Karpas-422 (cell line): ENCODE data around the gene TRIOBP. TPM values are rescaled to one million over a fixed set of nuclear protein-coding genes. Genes with fewer than 3 reads are reported as not detected.

ENCODE experiments used
- DNase-seq: peaks from one replicate; pipeline ENCODE4 v3.0.0-alpha.2; 2015
- H2AFZ ChIP-seq: fragments of 200-600 bp; sonication (generic); 2 replicates; pipeline ENCODE4 v1.6.1; 2014; ENCODE audit warnings: antibody characterized with exemption, low read length, mixed read lengths
- H3K27ac ChIP-seq: fragments of 200-600 bp; sonication (generic); 2 replicates; pipeline ENCODE4 v1.5.1; 2014; ENCODE audit warnings: mild to moderate bottlenecking, low read length, moderate library complexity
- H3K27me3 ChIP-seq: fragments of 200-600 bp; sonication (generic); 2 replicates; pipeline ENCODE4 v1.6.1; 2014; ENCODE audit warnings: low read length, mixed read lengths
- H3K36me3 ChIP-seq: fragments of 200-600 bp; sonication (generic); 2 replicates; pipeline ENCODE4 v1.6.1; 2014; ENCODE audit warnings: low read length, mixed read lengths; ENCODE audit not compliant: insufficient read depth
- H3K4me1 ChIP-seq: fragments of 200-600 bp; sonication (generic); 2 replicates; pipeline ENCODE4 v1.6.1; 2014; ENCODE audit warnings: mild to moderate bottlenecking, low read length, mixed read lengths
- H3K4me2 ChIP-seq: fragments of 200-600 bp; sonication (generic); 2 replicates; pipeline ENCODE4 v1.6.1; 2014; ENCODE audit warnings: low read length, low read depth, mild to moderate bottlenecking; ENCODE audit not compliant: poor library complexity, severe bottlenecking
- H3K4me3 ChIP-seq: fragments of 200-600 bp; sonication (generic); 2 replicates; pipeline ENCODE4 v1.5.1; 2014; ENCODE audit warnings: mild to moderate bottlenecking, antibody characterized with exemption, low read length, mixed read lengths
- H3K79me2 ChIP-seq: fragments of 200-600 bp; sonication (generic); 2 replicates; pipeline ENCODE4 v1.6.1; 2014; ENCODE audit warnings: mild to moderate bottlenecking, low read length, mixed read lengths
- H3K9ac ChIP-seq: fragments of 200-600 bp; sonication (generic); 2 replicates; pipeline ENCODE4 v1.6.0; 2014; ENCODE audit warnings: low read length
- H3K9me2 ChIP-seq: fragments of 200-600 bp; sonication (generic), shearing (Covaris generic); replicated peaks from 2 replicates; pipeline ENCODE4 v1.6.0; 2014; ENCODE audit warnings: mild to moderate bottlenecking, low read length, moderate library complexity; ENCODE audit not compliant: insufficient read depth
- H3K9me3 ChIP-seq: fragments of 300-700, 200-600 bp; sonication (generic); 2 replicates; pipeline ENCODE4 v1.6.1; 2014; ENCODE audit warnings: low read length, mixed read lengths
- H4K20me1 ChIP-seq: fragments of 200-600 bp; sonication (generic); 2 replicates; pipeline ENCODE4 v1.6.1; 2014; ENCODE audit warnings: mild to moderate bottlenecking, antibody characterized with exemption, low read length, low read depth; ENCODE audit not compliant: insufficient read depth
- total RNA-seq: library from RNA; depleted of rRNA; stranded (reverse); fragments of >200 nt; shearing (Covaris generic); gene quantifications from 2 replicates; pipeline ENCODE4 v1.2.3, GENCODE V29; 2014; ENCODE audit warnings: low replicate concordance

Gene TRIOBP
- total RNA-seq, 1 experiment from 2014 or later = 14.6 TPM

- Histone ChIP-seq H3K4me3 (no peak overlapping the region), H3K36me3 (no peaks in the 10 kb centered on the region), H4K20me1 (no peaks in the 10 kb centered on the region), H3K27me3 (no peaks in the 10 kb centered on the region), H3K4me2 (no peak overlapping the region), H3K79me2 (peaks cover 21% of the 10 kb centered on the region), H3K9me3 (no peaks in the 10 kb centered on the region), H3K4me1 (peaks cover 22% of the 10 kb centered on the region), H2AFZ (no peak overlapping the region), H3K9ac (no peak overlapping the region), H3K27ac (no peak overlapping the region), H3K9me2 (no peaks in the 10 kb centered on the region)
- no peak for DNase-seq
These were observed 108.3 kb downstream of the TRIOBP start for GRCh38 chr22:37804881-37805809.

GRCh38 chr22:37805810-37806277 is 109.0 kb downstream of the TRIOBP start:
- no peak for DNase-seq
- Histone ChIP-seq H4K20me1 (no peaks in the 10 kb centered on the region), H3K9me2 (no peaks in the 10 kb centered on the region), H3K9me3 (no peaks in the 10 kb centered on the region), H3K9ac (no peak overlapping the region), H3K4me3 (no peak overlapping the region), H3K79me2 (peaks cover 23% of the 10 kb centered on the region), H3K4me2 (no peak overlapping the region), H3K27me3 (no peaks in the 10 kb centered on the region), H3K4me1 (peaks cover 22% of the 10 kb centered on the region), H3K36me3 (no peaks in the 10 kb centered on the region), H3K27ac (no peak overlapping the region), H2AFZ (no peak overlapping the region)

- Histone ChIP-seq H3K4me2 (peak overlapping the region; percentile 73), H3K4me3 (peak overlapping the region; percentile 68), H3K79me2 (peaks cover 25% of the 10 kb centered on the region), H3K4me1 (peaks cover 22% of the 10 kb centered on the region), H4K20me1 (no peaks in the 10 kb centered on the region), H3K27ac (no peak overlapping the region), H3K9me2 (no peaks in the 10 kb centered on the region), H3K9me3 (no peaks in the 10 kb centered on the region), H3K36me3 (no peaks in the 10 kb centered on the region), H2AFZ (peak overlapping the region; percentile 86), H3K27me3 (no peaks in the 10 kb centered on the region), H3K9ac (peak overlapping the region; percentile 68)
- DNase-seq = peak; percentile 54
These were observed 109.8 kb downstream of the TRIOBP start for GRCh38 chr22:37806409-37807333.

DNA sequence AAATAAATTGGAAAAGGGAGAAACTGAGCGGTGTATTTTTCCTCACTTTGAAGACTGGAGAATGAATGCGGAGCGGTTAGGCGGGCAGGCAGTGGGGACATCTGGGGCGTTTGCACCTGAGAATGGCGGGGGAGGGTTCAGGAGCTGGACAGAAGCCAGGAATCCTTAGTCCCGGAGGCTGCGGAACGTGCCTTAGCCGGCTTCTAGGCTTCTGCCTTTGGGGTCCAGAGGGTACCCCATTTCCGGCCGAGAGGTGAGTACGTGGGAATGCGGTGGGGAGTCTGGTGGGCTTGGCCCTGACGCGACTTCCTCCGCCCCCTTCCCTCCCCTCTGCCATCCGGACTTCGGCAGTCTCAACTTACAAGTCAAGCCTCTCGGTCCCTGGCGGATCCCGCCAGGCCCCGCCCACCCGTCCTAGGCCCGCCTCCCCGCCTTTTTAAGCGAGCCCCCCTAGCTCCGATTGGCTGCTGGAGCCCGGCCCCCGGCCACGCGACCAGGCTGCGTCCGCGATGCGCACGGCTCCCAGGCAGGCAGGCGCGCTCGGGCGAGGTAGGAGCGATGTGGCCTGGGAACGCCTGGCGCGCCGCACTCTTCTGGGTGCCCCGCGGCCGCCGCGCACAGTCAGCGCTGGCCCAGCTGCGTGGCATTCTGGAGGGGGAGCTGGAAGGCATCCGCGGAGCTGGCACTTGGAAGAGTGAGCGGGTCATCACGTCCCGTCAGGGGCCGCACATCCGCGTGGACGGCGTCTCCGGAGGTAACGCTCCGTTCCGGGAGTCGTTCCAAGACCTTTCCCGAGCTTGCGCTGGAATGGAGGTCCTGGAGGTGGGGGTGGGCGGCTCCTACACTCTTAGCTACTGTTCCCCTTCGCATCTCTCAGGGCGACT is 110.8 kb downstream of the TRIOBP start, which contains the start of gene GCAT:
Gene GCAT (plus strand): TSS at position 525 of the 884 bp plus-strand sequence. CDS start 34 bp downstream, at position 559.
- Histone ChIP-seq H3K27ac (no peak within 1 kb of the TSS), H3K27me3 (no peaks in the 10 kb centered on the region), H3K79me2 (peaks cover 25% of the 10 kb centered on the region)

GRCh38 chr22:37808294-37808657 is 111.4 kb downstream of the TRIOBP start:
- no peak for DNase-seq
- H2AFZ ChIP-seq = peak overlapping the region; percentile 91; the same call in 1 of the 2 replicates
- H3K79me2 ChIP-seq = peaks cover 25% of the 10 kb centered on the region
- H4K20me1 ChIP-seq = no peaks in the 10 kb centered on the region
- H3K9me3 ChIP-seq = no peaks in the 10 kb centered on the region
- peak overlapping the region; percentile 68 for H3K4me3 ChIP-seq
- H3K36me3 ChIP-seq = no peaks in the 10 kb centered on the region
- H3K27me3 ChIP-seq = no peaks in the 10 kb centered on the region
- peak overlapping the region; percentile 83 for H3K9ac ChIP-seq
- H3K4me2 ChIP-seq = peak overlapping the region; percentile 73
- H3K27ac ChIP-seq = no peak overlapping the region
- peaks cover 22% of the 10 kb centered on the region for H3K4me1 ChIP-seq
- no peaks in the 10 kb centered on the region for H3K9me2 ChIP-seq

More for the DNA sequence above, 110.8 kb downstream of the TRIOBP start, which contains the start of gene GCAT:
- peak within 1 kb of the TSS; percentile 91 for H2AFZ ChIP-seq
- H3K9ac ChIP-seq = peak within 1 kb of the TSS; percentile 83
- no peaks in the 10 kb centered on the region for H3K36me3 ChIP-seq
- peak; percentile 99 for DNase-seq
- peak within 1 kb of the TSS; percentile 73 for H3K4me2 ChIP-seq
- no peaks in the 10 kb centered on the region for H4K20me1 ChIP-seq
- no peaks in the 10 kb centered on the region for H3K9me3 ChIP-seq
- H3K4me1 ChIP-seq = peaks cover 22% of the 10 kb centered on the region
- peak within 1 kb of the TSS; percentile 68 for H3K4me3 ChIP-seq
- no peaks in the 10 kb centered on the region for H3K9me2 ChIP-seq

- Histone ChIP-seq H3K79me2 (peaks cover 25% of the 10 kb centered on the region), H3K36me3 (no peaks in the 10 kb centered on the region), H3K9ac (no peak overlapping the region), H3K27ac (no peak overlapping the region), H3K4me2 (no peak overlapping the region), H3K4me3 (no peak overlapping the region), H2AFZ (no peak overlapping the region), H3K27me3 (no peaks in the 10 kb centered on the region), H3K9me3 (no peaks in the 10 kb centered on the region), H4K20me1 (no peaks in the 10 kb centered on the region), H3K9me2 (no peaks in the 10 kb centered on the region), H3K4me1 (peaks cover 22% of the 10 kb centered on the region)
- no peak for DNase-seq
These were observed 113.0 kb downstream of the TRIOBP start for GRCh38 chr22:37809672-37810333.

- Histone ChIP-seq H3K9ac (no peak overlapping the region), H3K4me3 (no peak overlapping the region), H3K4me2 (no peak overlapping the region), H3K9me2 (no peaks in the 10 kb centered on the region), H3K27ac (no peak overlapping the region), H3K9me3 (no peaks in the 10 kb centered on the region), H2AFZ (no peak overlapping the region), H3K27me3 (no peaks in the 10 kb centered on the region), H3K36me3 (no peaks in the 10 kb centered on the region), H4K20me1 (no peaks in the 10 kb centered on the region), H3K79me2 (peaks cover 25% of the 10 kb centered on the region), H3K4me1 (peaks cover 18% of the 10 kb centered on the region)
- no peak for DNase-seq
These were observed 115.0 kb downstream of the TRIOBP start for GRCh38 chr22:37811867-37812266.
